ENCODE data around the gene NMNAT2. TPM values are rescaled to one million over a fixed set of nuclear protein-coding genes. Genes with fewer than 3 reads are reported as not detected.

The NMNAT2 gene
- total RNA-seq, 1 experiment from 2014 or later: 0.07 TPM

DNA sequence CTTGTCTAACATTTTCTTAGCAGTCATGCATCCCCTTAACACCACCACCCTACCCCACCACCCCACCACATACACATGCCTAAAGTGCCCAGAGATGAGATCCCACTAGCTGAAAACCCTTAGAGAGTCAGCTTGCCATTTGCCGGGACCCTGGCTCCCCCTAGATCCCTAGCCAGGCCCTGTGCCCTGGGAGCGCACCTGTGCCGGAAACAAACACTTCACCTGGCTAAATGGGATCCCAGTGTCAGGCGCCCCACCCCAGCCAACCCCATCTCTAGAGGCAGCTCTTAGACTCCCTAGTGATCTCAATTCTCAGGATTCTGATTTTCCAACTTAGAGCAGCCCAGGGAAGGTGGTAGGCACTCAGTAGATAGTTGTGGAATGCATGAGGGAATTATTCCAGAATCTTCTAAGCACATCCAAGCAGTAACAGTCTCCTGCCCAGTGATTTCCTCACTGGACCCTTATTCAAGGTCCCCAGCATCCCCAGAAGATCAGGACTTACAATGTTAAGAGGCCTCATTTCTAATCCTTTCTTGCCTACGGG lies 126.9 kb downstream of the NMNAT2 start:
- Histone ChIP-seq H3K27me3 (no peaks in the 10 kb centered on the region), H3K36me3 (no peaks in the 10 kb centered on the region), H3K4me3 (no peak overlapping the region), H3K9me3 (0 out of 2 replicates have a peak, but pooled peaks cover 3% of the 10 kb centered on the region)
- DNase-seq: no peak

DNA sequence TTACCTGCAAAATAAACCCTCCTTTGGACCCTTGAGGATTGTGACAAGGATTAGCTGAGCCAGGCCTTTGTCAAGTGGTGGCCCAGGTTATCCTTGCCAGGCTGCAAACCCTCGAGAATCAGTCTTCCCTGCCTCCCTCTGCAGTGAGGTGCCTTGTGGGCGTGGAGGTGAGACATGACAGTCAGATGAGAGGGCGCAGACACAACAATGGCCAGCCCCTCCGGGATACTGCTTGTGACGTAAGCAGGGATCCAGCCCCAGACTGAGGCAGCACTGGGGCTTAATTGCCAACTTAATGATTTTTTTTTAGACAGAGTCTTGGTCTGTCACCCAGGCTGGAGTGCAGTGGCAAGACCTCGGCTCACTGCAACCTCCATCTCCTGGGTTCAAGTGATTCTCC lies 127.6 kb downstream of the NMNAT2 start:
- Histone ChIP-seq H3K9me3 (0 out of 2 replicates have a peak, but pooled peaks cover 3% of the 10 kb centered on the region), H3K36me3 (no peaks in the 10 kb centered on the region), H3K4me3 (no peak overlapping the region), H3K27me3 (no peaks in the 10 kb centered on the region)
- no peak for DNase-seq

DNA sequence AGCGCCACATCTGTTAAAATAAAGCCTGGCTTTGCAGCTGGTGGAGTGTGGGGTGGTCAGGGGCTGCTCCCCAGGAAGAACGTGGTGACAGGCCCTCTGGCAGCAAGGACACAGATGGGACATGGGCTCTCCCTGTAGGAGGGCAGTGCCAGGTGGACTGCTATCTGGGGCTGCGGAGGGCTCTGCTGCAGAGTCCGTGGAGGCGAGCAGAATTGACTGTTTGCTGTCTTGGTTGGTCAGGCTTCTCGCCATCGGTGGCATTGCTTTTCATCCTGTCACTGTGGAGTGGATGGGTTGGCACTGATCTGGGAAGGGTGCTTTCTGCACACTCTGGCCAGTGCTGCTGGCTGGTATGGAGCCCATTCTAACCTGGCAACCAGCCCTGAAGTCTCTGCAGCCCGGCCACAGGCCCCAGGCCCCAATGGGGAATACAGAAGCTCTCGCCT lies 129.1 kb downstream of the NMNAT2 start:
- DNase-seq: no peak
- H3K9me3 ChIP-seq: 0 out of 2 replicates have a peak, but pooled peaks cover 3% of the 10 kb centered on the region
- H3K36me3 ChIP-seq: no peaks in the 10 kb centered on the region
- no peak overlapping the region for H3K4me3 ChIP-seq
- H3K27me3 ChIP-seq: no peaks in the 10 kb centered on the region

DNA sequence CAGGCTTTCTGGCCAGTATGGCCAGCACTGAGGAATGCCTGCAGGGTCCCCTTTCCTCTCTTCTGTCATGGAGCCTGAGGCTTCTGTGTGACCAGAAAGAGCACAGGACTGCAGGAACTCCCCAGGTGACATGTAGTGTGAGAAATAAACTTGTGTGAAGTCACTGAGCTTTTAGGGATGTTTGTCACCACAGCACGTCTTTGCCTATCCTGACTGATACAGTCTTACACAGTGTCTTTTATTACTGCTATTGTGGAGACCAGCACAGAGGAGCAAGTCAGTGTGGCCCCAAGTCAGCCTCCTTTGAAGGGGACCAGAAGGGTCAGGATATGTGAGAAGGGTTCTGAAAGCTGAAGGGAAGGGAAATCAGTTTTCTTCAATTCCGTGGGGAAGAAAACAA lies 129.6 kb downstream of the NMNAT2 start:
- no peak overlapping the region for H3K4me3 ChIP-seq
- 0 out of 2 replicates have a peak, but pooled peaks cover 3% of the 10 kb centered on the region for H3K9me3 ChIP-seq
- DNase-seq: no peak
- no peaks in the 10 kb centered on the region for H3K27me3 ChIP-seq
- no peaks in the 10 kb centered on the region for H3K36me3 ChIP-seq

DNA sequence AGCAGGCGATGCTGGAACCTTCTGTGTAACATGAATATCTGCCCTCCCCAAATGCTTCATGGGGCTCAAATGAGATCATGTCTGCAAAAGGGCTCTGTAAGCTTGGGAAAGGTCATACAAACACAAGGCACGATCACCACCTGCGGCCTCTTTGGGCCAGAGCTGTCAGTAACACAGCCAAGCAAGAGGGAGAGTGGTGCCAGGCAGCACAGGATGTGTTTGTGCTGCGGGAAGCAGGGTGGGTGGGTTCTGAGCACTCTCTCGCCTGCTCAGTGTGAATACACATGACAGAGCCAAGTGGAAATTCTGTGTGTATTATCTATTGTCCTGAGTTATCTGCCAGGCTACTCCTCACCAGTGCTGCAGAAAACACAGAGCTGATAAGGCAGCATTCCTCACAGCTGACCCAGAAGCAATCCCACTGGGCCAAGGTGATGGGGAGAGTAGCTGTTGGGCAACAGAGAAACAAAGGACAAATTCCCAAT lies 130.9 kb downstream of the NMNAT2 start:
- Histone ChIP-seq H3K4me3 (no peak overlapping the region), H3K27me3 (no peaks in the 10 kb centered on the region), H3K36me3 (no peaks in the 10 kb centered on the region), H3K9me3 (0 out of 2 replicates have a peak, but pooled peaks cover 3% of the 10 kb centered on the region)
- DNase-seq: peak; percentile 38

DNA sequence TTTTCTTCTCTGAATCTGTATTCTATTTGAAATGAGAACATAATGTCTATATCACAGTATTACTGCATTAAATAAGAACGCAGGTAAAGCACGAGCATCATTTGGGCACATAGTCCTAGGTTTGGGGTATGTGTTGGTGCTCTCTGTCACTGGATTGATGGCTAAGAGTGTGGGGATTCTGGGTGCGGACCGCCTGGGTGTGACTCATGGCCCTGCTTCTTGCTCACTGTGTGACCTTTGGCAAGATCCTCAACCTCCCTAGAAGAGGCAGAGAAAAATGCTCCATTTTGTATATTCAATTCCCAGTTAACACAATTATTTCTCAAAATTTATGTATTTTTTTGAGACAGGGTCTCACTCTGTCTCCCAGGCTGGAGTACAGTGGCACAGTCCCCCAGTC lies 132.4 kb downstream of the NMNAT2 start:
- Histone ChIP-seq H3K36me3 (no peaks in the 10 kb centered on the region), H3K9me3 (0 out of 2 replicates have a peak, but pooled peaks cover 3% of the 10 kb centered on the region), H3K4me3 (no peak overlapping the region), H3K27me3 (no peaks in the 10 kb centered on the region)
- peak; percentile 49 for DNase-seq

DNA sequence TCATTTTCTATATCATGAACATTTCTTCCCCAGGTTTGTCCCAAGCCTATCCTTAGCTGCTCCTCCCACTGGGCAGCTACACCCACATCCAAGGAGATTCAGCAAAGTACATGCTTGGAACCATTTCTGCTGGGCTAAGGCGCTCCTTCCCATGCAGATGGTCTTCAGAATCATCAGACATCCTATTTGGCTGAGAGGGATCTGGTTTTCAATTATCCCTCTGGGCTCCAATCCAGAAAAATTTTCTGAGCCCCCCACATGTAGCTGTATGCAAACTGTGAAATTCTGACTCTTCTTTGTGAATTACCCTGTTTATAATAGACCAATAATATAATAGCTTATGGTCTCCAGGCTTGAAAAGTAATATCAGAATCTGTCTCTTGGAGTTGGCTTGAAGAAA lies 132.9 kb downstream of the NMNAT2 start:
- Histone ChIP-seq H3K4me3 (no peak overlapping the region), H3K27me3 (no peaks in the 10 kb centered on the region), H3K36me3 (no peaks in the 10 kb centered on the region), H3K9me3 (0 out of 2 replicates have a peak, but pooled peaks cover 3% of the 10 kb centered on the region)
- no peak for DNase-seq

DNA sequence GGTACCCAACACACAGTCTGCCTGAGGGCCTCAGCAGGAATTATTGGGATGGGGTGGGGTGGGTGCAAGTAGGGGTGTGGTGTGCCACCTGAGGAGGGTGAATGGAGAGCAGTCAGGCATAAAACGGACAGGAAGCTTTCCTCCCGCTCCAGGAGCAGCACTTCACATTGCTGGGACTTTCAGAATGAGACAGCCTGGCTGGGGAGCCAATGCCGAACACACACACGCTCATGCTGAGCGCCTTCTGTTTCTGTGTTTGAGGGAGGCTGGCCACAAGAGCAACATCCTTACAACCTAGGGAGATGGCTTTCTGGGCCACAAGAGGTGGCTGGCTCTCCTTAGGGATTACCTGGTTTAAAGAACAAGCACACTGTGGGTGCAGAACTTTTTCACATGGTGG lies 134.1 kb downstream of the NMNAT2 start:
- Histone ChIP-seq H3K27me3 (no peaks in the 10 kb centered on the region), H3K36me3 (no peaks in the 10 kb centered on the region), H3K4me3 (no peak overlapping the region), H3K9me3 (0 out of 2 replicates have a peak, but pooled peaks cover 3% of the 10 kb centered on the region)
- DNase-seq: no peak

DNA sequence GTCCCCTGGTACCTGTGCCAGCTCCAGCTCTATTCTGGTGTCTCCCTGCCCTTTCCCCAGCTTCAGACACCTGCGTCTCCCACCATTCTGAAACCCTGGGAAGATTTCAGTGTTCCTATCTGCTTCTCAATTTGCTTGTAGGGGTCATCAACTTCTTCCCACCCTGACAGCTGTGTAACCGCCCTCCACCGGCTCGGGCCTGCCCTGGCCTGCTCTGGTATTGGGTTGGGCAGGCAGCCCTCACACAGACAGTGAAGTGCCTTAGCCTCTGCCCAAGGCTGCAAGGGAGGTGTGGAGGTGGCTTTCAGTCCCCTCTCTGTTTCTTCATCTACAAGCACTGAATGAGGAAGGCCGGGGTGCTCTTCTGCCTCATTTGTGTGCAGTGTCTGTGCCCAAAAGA lies 134.9 kb downstream of the NMNAT2 start:
- Histone ChIP-seq H3K36me3 (no peaks in the 10 kb centered on the region), H3K4me3 (no peak overlapping the region), H3K9me3 (no peaks in the 10 kb centered on the region), H3K27me3 (no peaks in the 10 kb centered on the region)
- no peak for DNase-seq

DNA sequence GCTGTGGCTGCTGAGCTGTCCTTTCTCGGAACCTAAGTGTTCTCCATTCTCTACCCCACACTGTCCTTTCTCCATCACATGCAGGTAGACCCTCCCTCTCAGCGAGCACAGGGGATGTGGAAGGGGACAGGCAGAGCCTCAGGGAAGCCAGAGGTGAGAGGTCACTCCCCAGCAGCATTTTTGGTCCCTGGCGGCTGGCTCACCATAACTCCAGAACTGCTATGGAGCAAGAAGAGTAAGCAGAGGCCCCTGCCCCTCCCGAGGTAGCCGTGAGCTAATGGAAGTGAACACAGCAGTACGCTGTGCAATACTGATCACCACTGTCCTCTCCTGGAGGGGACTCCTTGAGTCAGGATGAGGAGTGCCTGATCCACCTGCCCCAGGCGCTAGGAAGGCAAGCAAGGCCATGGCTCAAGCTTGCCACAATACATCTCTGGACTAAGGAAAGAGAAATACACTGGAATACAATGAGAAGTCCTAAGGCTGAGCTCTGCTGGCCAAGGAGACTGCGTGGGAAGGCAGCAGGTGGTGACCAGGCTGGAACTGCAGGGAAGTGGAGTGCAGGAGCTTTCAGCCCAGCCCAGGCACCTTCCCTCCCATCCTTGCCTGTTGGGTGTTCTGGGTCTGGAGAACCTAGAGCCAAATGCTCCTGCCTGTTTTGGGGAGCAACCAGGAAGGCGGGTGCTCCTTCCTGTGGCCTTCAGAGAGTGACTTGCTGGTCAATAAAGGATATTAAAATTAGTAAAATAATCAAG lies 135.9 kb downstream of the NMNAT2 start:
- Histone ChIP-seq H3K36me3 (no peaks in the 10 kb centered on the region), H3K4me3 (no peak overlapping the region), H3K9me3 (no peaks in the 10 kb centered on the region), H3K27me3 (no peaks in the 10 kb centered on the region)
- no peak for DNase-seq

DNA sequence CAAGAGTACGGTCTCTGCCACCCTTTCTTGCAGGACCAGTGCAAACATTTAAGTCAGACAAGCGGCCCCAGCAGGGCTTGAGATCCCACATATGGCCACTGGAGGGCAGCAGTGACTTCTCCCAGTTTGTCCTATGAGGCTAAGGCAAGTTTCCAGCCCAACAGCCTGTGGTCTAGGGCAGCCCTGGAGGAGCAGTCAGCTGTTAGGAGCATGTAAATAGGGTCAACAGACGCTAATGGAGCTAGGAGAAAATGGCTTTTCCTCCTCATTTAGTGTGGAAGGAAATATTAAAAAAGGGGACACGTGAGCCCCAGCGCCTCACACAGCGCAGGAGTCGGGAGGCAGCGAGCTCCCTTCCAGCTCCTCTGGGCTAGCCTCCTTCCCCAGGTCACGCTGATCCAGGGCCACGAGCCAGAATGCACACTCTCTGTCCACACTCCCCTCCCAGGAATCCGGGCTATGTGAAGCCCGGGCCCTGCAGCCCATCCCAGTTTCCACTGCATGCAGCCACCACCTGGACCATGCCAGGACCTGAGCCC lies 136.6 kb downstream of the NMNAT2 start:
- peak; percentile 87 for DNase-seq
- H3K36me3 ChIP-seq: no peaks in the 10 kb centered on the region
- no peaks in the 10 kb centered on the region for H3K9me3 ChIP-seq
- no peaks in the 10 kb centered on the region for H3K27me3 ChIP-seq
- no peak overlapping the region for H3K4me3 ChIP-seq

DNA sequence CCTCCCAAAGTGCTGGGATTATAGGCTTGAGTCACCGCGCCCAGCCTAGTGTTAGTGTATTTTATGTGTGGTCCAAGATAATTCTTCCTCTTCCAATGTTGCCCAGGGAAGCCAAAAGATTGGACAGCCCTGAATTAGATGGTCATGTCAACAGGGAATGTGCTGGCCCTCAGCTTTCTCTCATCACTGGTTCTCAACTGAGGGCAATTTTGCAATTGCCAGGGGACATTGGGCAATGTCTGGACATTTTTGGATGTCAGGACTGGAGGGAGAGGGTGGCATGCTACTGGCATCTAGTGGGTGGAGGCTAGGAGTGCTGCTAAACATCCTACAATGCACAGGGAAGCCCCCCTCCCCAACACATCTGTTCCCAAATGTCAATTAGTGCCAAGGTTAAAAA lies 137.1 kb downstream of the NMNAT2 start:
- DNase-seq: peak; percentile 52
- Histone ChIP-seq H3K4me3 (no peak overlapping the region), H3K27me3 (no peaks in the 10 kb centered on the region), H3K36me3 (no peaks in the 10 kb centered on the region), H3K9me3 (no peaks in the 10 kb centered on the region)

DNA sequence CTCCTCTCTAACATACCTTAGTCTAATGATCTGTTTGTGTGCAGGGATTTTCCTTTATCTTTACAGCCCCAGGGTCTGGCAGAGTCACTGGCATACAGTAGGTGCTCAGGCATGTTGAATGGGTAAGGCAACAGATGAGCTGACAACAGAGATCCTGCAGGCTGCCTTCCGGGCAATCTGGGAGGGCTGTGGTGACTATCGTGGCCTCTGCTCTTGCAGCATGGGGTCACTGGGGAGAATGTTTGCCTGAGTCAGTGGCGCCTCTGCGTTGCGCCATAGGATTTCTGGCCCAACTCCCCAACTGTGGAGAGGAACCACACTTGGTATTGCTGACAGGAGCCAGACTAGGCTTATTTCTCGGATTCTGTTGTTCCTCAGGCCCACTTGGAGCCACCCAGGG lies 138.3 kb downstream of the NMNAT2 start:
- H3K4me3 ChIP-seq: no peak overlapping the region
- no peaks in the 10 kb centered on the region for H3K9me3 ChIP-seq
- peak; percentile 90 for DNase-seq
- no peaks in the 10 kb centered on the region for H3K36me3 ChIP-seq
- H3K27me3 ChIP-seq: no peaks in the 10 kb centered on the region

DNA sequence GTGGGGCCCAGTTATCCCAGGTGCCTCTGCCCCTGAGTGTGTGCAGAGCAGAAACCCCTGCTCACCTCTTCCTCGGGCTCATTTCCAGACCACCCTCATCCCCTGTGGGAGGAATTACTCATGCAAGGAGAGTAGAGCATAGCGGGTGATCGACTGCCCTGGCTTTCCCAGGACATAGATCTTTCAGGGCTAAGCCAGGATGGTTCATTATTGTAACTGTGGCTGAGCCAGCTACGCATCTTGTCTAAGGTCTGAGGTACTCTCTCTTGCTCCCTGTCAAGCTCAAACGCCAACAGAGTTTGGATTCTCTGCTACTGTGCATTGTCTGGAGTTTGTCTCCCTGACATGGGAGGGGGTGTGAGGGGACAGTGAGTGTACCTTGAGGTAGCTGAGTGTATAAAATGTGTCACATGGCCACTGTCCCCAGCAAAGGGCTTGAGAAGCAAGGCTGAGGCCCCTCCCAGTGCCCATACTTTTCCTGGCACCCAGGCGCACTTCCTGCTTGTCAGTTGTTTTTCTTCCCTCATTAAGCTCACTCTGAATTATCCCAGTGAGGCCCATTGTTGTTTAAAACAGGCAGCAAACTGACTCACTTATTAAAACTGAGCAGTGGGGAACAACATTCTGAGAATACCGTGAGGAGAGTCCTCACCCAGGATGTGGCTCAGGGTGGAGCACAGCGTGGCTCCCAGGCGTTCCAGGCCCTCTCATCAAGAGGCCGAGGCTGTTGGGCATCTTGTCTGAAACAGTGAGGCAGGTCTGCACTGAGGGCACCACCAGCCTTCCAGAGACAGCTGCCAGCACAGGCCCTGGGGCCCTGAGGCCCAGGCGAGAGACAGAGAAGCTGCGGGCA lies 139.2 kb downstream of the NMNAT2 start:
- H3K36me3 ChIP-seq: no peaks in the 10 kb centered on the region
- H3K27me3 ChIP-seq: no peaks in the 10 kb centered on the region
- H3K4me3 ChIP-seq: no peak overlapping the region
- H3K9me3 ChIP-seq: no peaks in the 10 kb centered on the region
- peak; percentile 82 for DNase-seq

DNA sequence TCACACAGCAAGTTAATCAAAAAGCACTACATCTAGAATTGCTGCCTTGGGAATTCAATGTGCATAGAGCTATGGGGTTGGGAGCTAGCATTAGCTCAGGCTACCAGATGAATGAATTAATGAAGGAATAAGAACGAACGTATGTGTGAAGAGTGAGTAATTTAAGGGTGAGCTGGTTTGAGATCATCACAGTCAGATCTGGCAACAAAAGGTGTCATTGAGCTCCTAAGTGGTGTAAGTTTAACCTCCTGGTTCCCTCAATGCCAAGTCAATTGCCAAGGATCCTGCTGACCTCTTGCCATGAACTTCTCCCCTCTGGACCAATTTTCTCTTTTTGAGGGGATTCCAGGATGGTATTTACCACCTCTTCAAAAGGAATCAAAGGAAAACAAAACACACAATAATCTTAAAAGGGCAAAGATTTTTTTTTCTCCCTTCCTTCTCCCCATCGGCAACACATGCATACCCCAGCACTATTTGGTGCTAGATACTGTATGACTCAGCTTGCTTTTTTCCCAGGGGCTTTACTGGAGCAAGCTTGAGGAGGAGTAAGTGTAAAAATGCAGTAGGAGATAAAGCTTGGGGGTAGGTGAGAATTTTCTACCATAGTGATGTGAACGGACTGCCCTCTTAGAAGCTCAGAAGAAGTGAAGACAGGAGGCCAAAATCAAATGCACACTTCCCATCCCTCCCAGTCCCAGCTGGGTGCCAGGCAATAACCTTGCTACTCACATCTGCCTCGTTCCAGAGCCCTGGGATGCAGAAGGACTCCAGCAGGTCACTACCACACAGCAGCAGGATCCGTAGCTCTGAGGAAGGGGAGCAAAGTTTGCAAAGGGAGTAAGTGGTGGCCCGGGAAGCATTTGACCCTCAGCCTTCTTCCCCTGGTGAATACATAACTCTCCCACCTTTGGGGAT lies 140.1 kb downstream of the NMNAT2 start:
- no peaks in the 10 kb centered on the region for H3K36me3 ChIP-seq
- no peaks in the 10 kb centered on the region for H3K9me3 ChIP-seq
- H3K4me3 ChIP-seq: no peak overlapping the region
- no peaks in the 10 kb centered on the region for H3K27me3 ChIP-seq
- peak; percentile 27 for DNase-seq
